HT1080 (cell line): ENCODE results near the gene ORC5. TPM values are rescaled to one million over a fixed set of nuclear protein-coding genes. Genes with fewer than 3 reads are reported as not detected.
"Not testable (repeated sequence)": the region's sequence is repeated elsewhere in the genome, so short reads cannot be mapped to it uniquely, and the experiment has no call there.

Experiments
- DNase-seq: peaks from one replicate; pipeline ENCODE4 v3.0.0-alpha.2; 2015; ENCODE audit warnings: low read depth
- total RNA-seq: library from RNA; depleted of rRNA; stranded (reverse); fragments of >200 nt; shearing (Covaris generic); gene quantifications from 2 replicates; pipeline ENCODE4 v1.2.3, GENCODE V29; 2014

ORC5 gene
- total RNA-seq, 1 experiment from 2014 or later, result 58.7 TPM

GRCh38 chr7:104192434-104192833 lies 15.4 kb downstream of the ORC5 start:
- DNase-seq, result no peak

GRCh38 chr7:104185346-104185745 lies 22.5 kb downstream of the ORC5 start:
- DNase-seq, result no peak

- DNase-seq, result no peak
These were observed 28.6 kb downstream of the ORC5 start for GRCh38 chr7:104179178-104179577.

GRCh38 chr7:104177565-104178083 lies 30.2 kb downstream of the ORC5 start:
- not testable (repeated sequence) for DNase-seq

GRCh38 chr7:104176332-104176731 lies 31.5 kb downstream of the ORC5 start:
- DNase-seq, result no peak

- DNase-seq, result no peak
These were observed 32.3 kb downstream of the ORC5 start for GRCh38 chr7:104175361-104175984.

GRCh38 chr7:104174798-104175197 lies 33.0 kb downstream of the ORC5 start:
- DNase-seq, result no peak

- DNase-seq, result no peak
These were observed 45.7 kb downstream of the ORC5 start for GRCh38 chr7:104162081-104162480.

- DNase-seq, result no peak
These were observed 46.6 kb downstream of the ORC5 start for GRCh38 chr7:104161244-104161643.

- DNase-seq, result peak; percentile 5
These were observed 47.4 kb downstream of the ORC5 start for GRCh38 chr7:104160375-104160774.

- DNase-seq, result peak; percentile 32
These were observed 51.0 kb downstream of the ORC5 start for GRCh38 chr7:104156842-104157277.

GRCh38 chr7:104153287-104153686 lies 54.5 kb downstream of the ORC5 start:
- DNase-seq, result no peak

- DNase-seq, result no peak
These were observed 55.3 kb downstream of the ORC5 start for GRCh38 chr7:104152468-104152867.

- no peak for DNase-seq
These were observed 57.3 kb downstream of the ORC5 start for GRCh38 chr7:104150470-104150869.

- no peak for DNase-seq
These were observed 58.0 kb downstream of the ORC5 start for GRCh38 chr7:104149822-104150221.

GRCh38 chr7:104142147-104142546 lies 65.7 kb downstream of the ORC5 start:
- no peak for DNase-seq

GRCh38 chr7:104137971-104138370 lies 69.8 kb downstream of the ORC5 start:
- peak; percentile 64 for DNase-seq

GRCh38 chr7:104137511-104137910 lies 70.3 kb downstream of the ORC5 start:
- no peak for DNase-seq

- DNase-seq, result no peak
These were observed 70.8 kb downstream of the ORC5 start for GRCh38 chr7:104136981-104137380.

GRCh38 chr7:104136561-104136960 lies 71.3 kb downstream of the ORC5 start:
- no peak for DNase-seq

GRCh38 chr7:104135760-104136558 lies 71.9 kb downstream of the ORC5 start:
- no peak for DNase-seq

GRCh38 chr7:104133238-104133637 lies 74.6 kb downstream of the ORC5 start:
- no peak for DNase-seq

GRCh38 chr7:104130726-104131125 lies 77.1 kb downstream of the ORC5 start:
- DNase-seq, result peak; percentile 13
